Endothelial cell of umbilical vein (primary cell): ENCODE measurements around the gene CLCNKA. TPM values are rescaled to one million over a fixed set of nuclear protein-coding genes. Genes with fewer than 3 reads are reported as not detected.

Experiments used
- BruUV-seq: library from RNA; stranded (reverse); fragments of 400-500 nt; replicated peaks from 2 replicates; lab custom pipeline; 2021; lab: Mats Ljungman, UMichigan
- CTCF ChIA-PET: fragments of 300-600, 350-600 bp; sonication (Branson Sonifier 250); formaldehyde crosslinking; loops from one replicate; lab custom pipeline; 2021; ENCODE audit warnings: antibody characterized with exemption, inconsistent platforms; lab: Charles Lee
- POLR2A ChIA-PET: fragments of 300-600, 350-600 bp; sonication (Branson Sonifier 250); formaldehyde crosslinking; loops from one replicate; lab custom pipeline; 2021; ENCODE audit warnings: antibody characterized with exemption, inconsistent platforms; lab: Charles Lee
- DNase-seq: peaks from one replicate; pipeline ENCODE4 v3.0.0-alpha.2; 2011; ENCODE audit warnings: low read depth, low spot score
- FAIRE-seq: peaks from 2 replicates; lab custom pipeline; 2011; peaks lifted over from hg19 to GRCh38; lab: Jason Lieb, UNC
- H2AFZ ChIP-seq: 2 replicates; pipeline ENCODE4 v1.6.0; 2012; ENCODE audit warnings: low read depth, low read length, control low read depth, inconsistent platforms
- H3K27ac ChIP-seq: 2 replicates; pipeline ENCODE4 v1.5.1; 2011; ENCODE audit warnings: low read depth, mild to moderate bottlenecking, control low read depth, low read length, moderate library complexity; ENCODE audit not compliant: insufficient read depth
- H3K27me3 ChIP-seq, 2 experiments: 2 replicates each; pipeline versions ENCODE4 v1.6.0 to v1.6.1; 2011; ENCODE audit warnings: low read length in 2 of 2, mixed read lengths in 1 of 2; ENCODE audit not compliant: control insufficient read depth in 2 of 2, insufficient read depth in 2 of 2
- H3K36me3 ChIP-seq, 2 experiments: 2 replicates in 1 of 2; 3 replicates in 1 of 2; pipeline ENCODE4 v1.5.1; 2011; ENCODE audit warnings: low read length in 2 of 2, mild to moderate bottlenecking in 1 of 2, moderate library complexity in 1 of 2; ENCODE audit not compliant: control insufficient read depth in 2 of 2, insufficient read depth in 2 of 2; ENCODE audit errors: extremely low read depth in 1 of 2
- H3K4me1 ChIP-seq: 3 replicates; pipeline ENCODE4 v1.5.1; 2011; ENCODE audit warnings: mild to moderate bottlenecking, low read length; ENCODE audit not compliant: control insufficient read depth, insufficient read depth; ENCODE audit errors: extremely low read depth
- H3K4me2 ChIP-seq: 2 replicates; pipeline ENCODE4 v1.6.1; 2011; ENCODE audit warnings: low read length, control low read depth, mixed read lengths; ENCODE audit not compliant: insufficient read depth
- H3K4me3 ChIP-seq, 3 experiments: fragments of 200-600 bp in 1 of 3; sonication (generic), shearing (Covaris generic) in 1 of 3; replicated peaks in 1 of 3; 2 replicates each; pipeline ENCODE4 v1.5.1; 2011 to 2016; ENCODE audit warnings: control low read depth in 3 of 3, low read length in 3 of 3, mild to moderate bottlenecking in 2 of 3, inconsistent platforms in 1 of 3, low read depth in 1 of 3, moderate library complexity in 1 of 3; ENCODE audit not compliant: insufficient read depth in 1 of 3
- H3K79me2 ChIP-seq: 2 replicates; pipeline ENCODE4 v1.6.0; 2012; ENCODE audit warnings: low read length, inconsistent platforms; ENCODE audit not compliant: control insufficient read depth, insufficient read depth
- H3K9ac ChIP-seq: replicated peaks from 2 replicates; pipeline ENCODE3; 2011; ENCODE audit warnings: low read length, control low read depth; ENCODE audit not compliant: insufficient read depth; ENCODE audit errors: extremely low read depth
- H3K9me1 ChIP-seq: replicated peaks from 3 replicates; pipeline ENCODE4 v1.6.0; 2011; ENCODE audit warnings: mild to moderate bottlenecking, low read length; ENCODE audit not compliant: control insufficient read depth, insufficient read depth; ENCODE audit errors: extremely low read depth
- H3K9me3 ChIP-seq: replicated peaks from 2 replicates; pipeline ENCODE4 v1.5.1; 2012; ENCODE audit warnings: low read length, inconsistent platforms; ENCODE audit not compliant: control insufficient read depth, insufficient read depth
- H4K20me1 ChIP-seq: replicated peaks from 2 replicates; pipeline ENCODE3; 2011; ENCODE audit warnings: mild to moderate bottlenecking, low read length; ENCODE audit not compliant: control insufficient read depth, insufficient read depth; ENCODE audit errors: extremely low read depth
- CTCF ChIP-seq, 2 donors: IDR thresholded peaks; 1 replicate in 1 of 2; 2 replicates in 1 of 2; pipeline ENCODE4 v1.5.1; 2011; ENCODE audit warnings: low read length in 2 of 2, mild to moderate bottlenecking in 2 of 2, moderate library complexity in 2 of 2, control low read depth in 1 of 2, inconsistent platforms in 1 of 2, low read depth in 1 of 2; ENCODE audit not compliant: insufficient read depth in 1 of 2; ENCODE audit errors: extremely low read depth in 1 of 2
- EZH2 ChIP-seq: IDR thresholded peaks from 2 replicates; pipeline ENCODE4 v1.6.1; 2012; ENCODE audit warnings: borderline replicate concordance, low read depth, mild to moderate bottlenecking, moderate library complexity, low read length, inconsistent platforms; ENCODE audit not compliant: severe bottlenecking
- FOS ChIP-seq: IDR thresholded peaks from 2 replicates; pipeline ENCODE4 v1.6.1; 2011; ENCODE audit warnings: mild to moderate bottlenecking, low read length, moderate library complexity, borderline replicate concordance; ENCODE audit not compliant: insufficient read depth
- JUN ChIP-seq: IDR thresholded peaks from 2 replicates; pipeline ENCODE4 v1.6.1; 2011; ENCODE audit warnings: borderline replicate concordance, low read depth; ENCODE audit not compliant: insufficient read length, insufficient read depth
- MYC ChIP-seq: IDR thresholded peaks from one replicate; pipeline ENCODE4 v1.6.1; 2011; ENCODE audit warnings: mild to moderate bottlenecking, low read depth, low read length
- POLR2A ChIP-seq: IDR thresholded peaks from 2 replicates; pipeline ENCODE4 v1.6.1; 2012; ENCODE audit warnings: low read depth, mild to moderate bottlenecking, control low read depth, low read length
- POLR2AphosphoS5 ChIP-seq: IDR thresholded peaks from 2 replicates; pipeline ENCODE4 v1.6.1; 2012; ENCODE audit warnings: low read depth, mild to moderate bottlenecking, control low read depth, low read length, moderate library complexity; ENCODE audit not compliant: insufficient read depth
- dilution Hi-C: fragments of 300-500 bp; cut with MboI; formaldehyde crosslinking; loops from one replicate; pipeline ENCODE4 v1.15.0; 2019; ENCODE audit warnings: low sequenced_read_pairs; ENCODE audit not compliant: extremely low pct_ligation_motif_present
- intact Hi-C: fragments of 100-400 bp; cut with micrococcal nuclease; formaldehyde crosslinking; loops from one replicate; pipeline ENCODE4 v1.10.0; 2022
- polyA plus RNA-seq, 4 experiments: library from polyadenylated mRNA; depleted of rRNA in 3 of 4; stranded (reverse) in 3 of 4; unstranded in 1 of 4; fragments of >200 nt; gene quantifications; 2 replicates each; pipeline versions ENCODE4 v1.2.1 to v1.2.3, GENCODE V29; 2011 to 2012; ENCODE audit warnings: missing spikeins in 1 of 4
- total RNA-seq: library from RNA; stranded (reverse); gene quantifications from 2 replicates; pipeline ENCODE4 v1.2.3, GENCODE V29; 2021

CLCNKA gene
- total and polyA plus RNA-seq, 2 donors (not counting 3 experiments of a cell fraction or from before 2014, with no cell fraction given) = not detected

- Histone ChIP-seq H3K9me3 (no peaks in the 10 kb centered on the region), H3K4me2 (no peak overlapping the region), H3K36me3 (no peaks in the 10 kb centered on the region), H4K20me1 (no peaks in the 10 kb centered on the region), H2AFZ (peak overlapping the region; percentile 47), H3K4me3 (no peak overlapping the region), H3K4me1 (peaks cover 6% of the 10 kb centered on the region), H3K27me3 (no peaks in the 10 kb centered on the region), H3K79me2 (no peaks in the 10 kb centered on the region), H3K9me1 (no peaks in the 10 kb centered on the region), H3K27ac (no peak overlapping the region), H3K9ac (no peak overlapping the region)
- peak; percentile 76 for DNase-seq
- peak; percentile 90 for FAIRE-seq
- dilution Hi-C loops = no loop called here
- TF ChIP-seq MYC (no peak), POLR2A (no peak), POLR2AphosphoS5 (no peak), JUN (no peak), FOS (no peak), CTCF (IDR thresholded peaks at IDR 0.05; ENCODE audit: extremely low read depth in 1 of 2, insufficient read depth in 1 of 2, low read depth in 1 of 2, low read length in 2 of 2) (peak; percentile 92 to 93), EZH2 (no peak)
- ChIA-PET CTCF (interaction anchor here (0.6 to 13.2 kb wide), 35 partner anchors 10 to 296 kb away, joined by 3 to 353 read pairs (median 4); partner anchors contain the start of genes ARHGEF19, CPLANE2, EPHA2 and FBXO42), POLR2A (interaction anchor here (0.8 to 1.1 kb wide), 2 partner anchors 74 to 284 kb away, joined by 3 to 6 read pairs; no protein-coding TSS in a partner anchor)
- BruUV-seq = no TSS peak
- intact Hi-C loops = loop anchor here (1.0 to 2.0 kb wide), 4 partner anchors 108 to 284 kb away; partner anchors contain the start of gene CPLANE2
Measured at GRCh38 chr1:16078925-16079656, 57.3 kb downstream of the CLCNKA start.
